SK-N-MC (cell line): ENCODE measurements around the gene LETMD1.
A peak's percentile ranks its signal among the peaks of the same experiment; 100 is the strongest.

Source experiments
- DNase-seq: peaks from one replicate; pipeline ENCODE4 v3.0.0-alpha.2; 2011; ENCODE audit warnings: low read depth, low spot score
- H3K27ac ChIP-seq: fragments of 200-600 bp; sonication (generic); 2 replicates; pipeline ENCODE4 v1.5.1; 2016; ENCODE audit warnings: mixed run types
- H3K36me3 ChIP-seq: fragments of 200-600 bp; sonication (generic); 2 replicates; pipeline ENCODE4 v1.6.1; 2017; ENCODE audit warnings: antibody characterized with exemption, low read length, mixed read lengths; ENCODE audit not compliant: insufficient read depth
- H3K4me3 ChIP-seq: fragments of 200-600 bp; sonication (generic); 2 replicates; pipeline ENCODE4 v1.5.1; 2016
- H3K9ac ChIP-seq: fragments of 200-600 bp; sonication (generic); 2 replicates; pipeline ENCODE4 v1.8.0; 2017; ENCODE audit warnings: mixed run types, mixed read lengths; ENCODE audit not compliant: insufficient read length
- H3K9me3 ChIP-seq: fragments of 200-600 bp; sonication (generic); 2 replicates; pipeline ENCODE4 v1.6.1; 2017; ENCODE audit warnings: low read depth, mild to moderate bottlenecking, antibody characterized with exemption, low read length, moderate library complexity, mixed read lengths
- EZH2 ChIP-seq: fragments of 200-600 bp; sonication (generic); IDR thresholded peaks from one replicate; pipeline ENCODE4 v1.6.1; 2017; ENCODE audit warnings: antibody characterized with exemption
- FOXP2 ChIP-seq: optimal IDR thresholded peaks from 2 replicates; pipeline ENCODE3; 2011; ENCODE audit warnings: mild to moderate bottlenecking, moderate library complexity; ENCODE audit not compliant: insufficient read depth; ENCODE audit errors: extremely low read length, control extremely low read depth
- POLR2AphosphoS5 ChIP-seq: IDR thresholded peaks from 2 replicates; pipeline ENCODE4 v1.6.1; 2012; ENCODE audit warnings: mild to moderate bottlenecking, low read depth, low read length, borderline replicate concordance

Gene LETMD1

GRCh38 chr12:51047655-51048540, at the start of gene LETMD1:
Gene LETMD1 (plus strand): TSS chr12:51048327. CDS start chr12:51048357, 30 bp downstream.
- H3K9ac ChIP-seq, result peak within 1 kb of the TSS; percentile 96
- TF ChIP-seq EZH2 (no peak), POLR2AphosphoS5 (peak; percentile 96)
- peak within 1 kb of the TSS; percentile 90 for H3K4me3 ChIP-seq
- peaks cover 11% of the 10 kb centered on the region for H3K36me3 ChIP-seq
- peak within 1 kb of the TSS; percentile 69 for H3K27ac ChIP-seq
- peak; percentile 98 for DNase-seq
- H3K9me3 ChIP-seq, result no peaks in the 10 kb centered on the region

- H3K9me3 ChIP-seq, result no peaks in the 10 kb centered on the region
- no peak for DNase-seq
- peaks cover 31% of the 10 kb centered on the region; the same call in 1 of the 2 replicates for H3K36me3 ChIP-seq
- no peak overlapping the region for H3K27ac ChIP-seq
- H3K9ac ChIP-seq, result no peak overlapping the region
- H3K4me3 ChIP-seq, result no peak overlapping the region
- TF ChIP-seq FOXP2, result no peak
- TF ChIP-seq POLR2AphosphoS5, result no peak
- no peak for TF ChIP-seq EZH2
These were observed 49.0 kb upstream of the LETMD1 start for GRCh38 chr12:50999093-50999492.

GRCh38 chr12:51000245-51000644, 47.9 kb upstream of the LETMD1 start:
- no peak overlapping the region for H3K4me3 ChIP-seq
- H3K9me3 ChIP-seq, result no peaks in the 10 kb centered on the region
- DNase-seq, result no peak
- H3K36me3 ChIP-seq, result peaks cover 34% of the 10 kb centered on the region
- no peak overlapping the region for H3K27ac ChIP-seq
- H3K9ac ChIP-seq, result no peak overlapping the region
- TF ChIP-seq EZH2 (no peak), POLR2AphosphoS5 (no peak), FOXP2 (no peak)

- Histone ChIP-seq H3K9me3 (no peaks in the 10 kb centered on the region), H3K4me3 (no peak overlapping the region), H3K36me3 (peaks cover 32% of the 10 kb centered on the region), H3K9ac (no peak overlapping the region), H3K27ac (no peak overlapping the region)
- no peak for DNase-seq
- no peak for TF ChIP-seq EZH2
- no peak for TF ChIP-seq FOXP2
- no peak for TF ChIP-seq POLR2AphosphoS5
These were observed 46.3 kb upstream of the LETMD1 start for GRCh38 chr12:51001799-51002198.

GRCh38 chr12:51004504-51004903, 43.6 kb upstream of the LETMD1 start:
- TF ChIP-seq EZH2 (no peak), FOXP2 (no peak), POLR2AphosphoS5 (no peak)
- H3K36me3 ChIP-seq, result peaks cover 29% of the 10 kb centered on the region
- no peak overlapping the region for H3K27ac ChIP-seq
- no peak overlapping the region for H3K9ac ChIP-seq
- no peak overlapping the region for H3K4me3 ChIP-seq
- no peaks in the 10 kb centered on the region for H3K9me3 ChIP-seq
- DNase-seq, result no peak

- Histone ChIP-seq H3K9me3 (no peaks in the 10 kb centered on the region), H3K4me3 (no peak overlapping the region), H3K36me3 (peaks cover 29% of the 10 kb centered on the region), H3K27ac (no peak overlapping the region), H3K9ac (no peak overlapping the region)
- no peak for TF ChIP-seq POLR2AphosphoS5
- no peak for TF ChIP-seq FOXP2
- TF ChIP-seq EZH2, result no peak
- no peak for DNase-seq
These were observed 43.1 kb upstream of the LETMD1 start for GRCh38 chr12:51005030-51005429.

- Histone ChIP-seq H3K9ac (no peak overlapping the region), H3K4me3 (no peak overlapping the region), H3K9me3 (no peaks in the 10 kb centered on the region), H3K27ac (no peak overlapping the region), H3K36me3 (peaks cover 22% of the 10 kb centered on the region)
- no peak for TF ChIP-seq POLR2AphosphoS5
- no peak for TF ChIP-seq EZH2
- no peak for TF ChIP-seq FOXP2
- no peak for DNase-seq
These were observed 42.5 kb upstream of the LETMD1 start for GRCh38 chr12:51005671-51006070.

- H3K9ac ChIP-seq, result no peak overlapping the region
- H3K36me3 ChIP-seq, result peaks cover 22% of the 10 kb centered on the region
- H3K4me3 ChIP-seq, result no peak overlapping the region
- H3K9me3 ChIP-seq, result no peaks in the 10 kb centered on the region
- no peak for DNase-seq
- TF ChIP-seq POLR2AphosphoS5 (no peak), FOXP2 (no peak), EZH2 (no peak)
- H3K27ac ChIP-seq, result peak overlapping the region; percentile 33
These were observed 39.6 kb upstream of the LETMD1 start for GRCh38 chr12:51008329-51009055.
